ENCODE data around the gene CEP128. TPM values are rescaled to one million over a fixed set of nuclear protein-coding genes. Genes with fewer than 3 reads are reported as not detected.

CEP128 gene
- total and polyA plus RNA-seq, 7 donors, result 0.79 to 2.3 (median 1.8) TPM

DNA sequence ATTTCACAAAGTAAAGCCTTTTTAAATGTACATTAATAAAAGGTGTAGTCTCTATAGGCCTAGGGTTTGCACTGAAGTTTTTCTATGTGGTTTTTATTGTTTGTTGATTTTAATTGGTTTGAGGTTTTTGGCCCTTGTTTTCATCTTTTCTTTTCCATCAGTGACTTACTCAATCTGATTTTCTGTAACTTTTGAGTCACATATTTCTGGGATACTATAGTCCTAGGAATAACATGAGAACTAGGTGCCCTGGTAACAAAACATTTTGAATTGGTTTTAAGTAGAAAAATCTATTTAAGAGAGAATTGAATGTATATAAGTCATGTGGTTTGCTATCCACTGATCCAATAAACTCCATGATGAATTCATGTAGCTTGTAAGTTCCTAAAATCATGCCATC is 311.9 kb downstream of the CEP128 start:
- DNase-seq (no peak), ATAC-seq (no peak)
- no peak overlapping the region for H3K4me3 ChIP-seq
- no peaks in the 10 kb centered on the region for H3K36me3 ChIP-seq (ENCODE audit: insufficient read depth in 1 of 2, low read depth in 1 of 2)
- no peaks in the 10 kb centered on the region for H3K9me3 ChIP-seq
- H3K27me3 ChIP-seq (ENCODE audit: insufficient read depth in 3 of 3, low read length in 2 of 3), result no peaks in the 10 kb centered on the region
- TF ChIP-seq, protein P1, sequence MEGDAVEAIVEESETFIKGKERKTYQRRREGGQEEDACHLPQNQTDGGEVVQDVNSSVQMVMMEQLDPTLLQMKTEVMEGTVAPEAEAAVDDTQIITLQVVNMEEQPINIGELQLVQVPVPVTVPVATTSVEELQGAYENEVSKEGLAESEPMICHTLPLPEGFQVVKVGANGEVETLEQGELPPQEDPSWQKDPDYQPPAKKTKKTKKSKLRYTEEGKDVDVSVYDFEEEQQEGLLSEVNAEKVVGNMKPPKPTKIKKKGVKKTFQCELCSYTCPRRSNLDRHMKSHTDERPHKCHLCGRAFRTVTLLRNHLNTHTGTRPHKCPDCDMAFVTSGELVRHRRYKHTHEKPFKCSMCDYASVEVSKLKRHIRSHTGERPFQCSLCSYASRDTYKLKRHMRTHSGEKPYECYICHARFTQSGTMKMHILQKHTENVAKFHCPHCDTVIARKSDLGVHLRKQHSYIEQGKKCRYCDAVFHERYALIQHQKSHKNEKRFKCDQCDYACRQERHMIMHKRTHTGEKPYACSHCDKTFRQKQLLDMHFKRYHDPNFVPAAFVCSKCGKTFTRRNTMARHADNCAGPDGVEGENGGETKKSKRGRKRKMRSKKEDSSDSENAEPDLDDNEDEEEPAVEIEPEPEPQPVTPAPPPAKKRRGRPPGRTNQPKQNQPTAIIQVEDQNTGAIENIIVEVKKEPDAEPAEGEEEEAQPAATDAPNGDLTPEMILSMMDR (IDR thresholded peaks at IDR 0.05), result no peak
- intact Hi-C loops (cut with DNase I), result no loop called here
- H3K27ac ChIP-seq, result no peak overlapping the region
- H3K4me1 ChIP-seq, result no peaks in the 10 kb centered on the region

- DNase-seq, result no peak
- no peaks in the 10 kb centered on the region for H3K9me3 ChIP-seq
- no peak overlapping the region for H3K4me3 ChIP-seq
- 85 to 95% (median 89%) methylated on average over 6 of the region's 6 CpGs for WGBS, 3 donors
- no peak for ATAC-seq
- H3K27me3 ChIP-seq (ENCODE audit: insufficient read depth in 3 of 3, low read length in 2 of 3), result no peaks in the 10 kb centered on the region
- TF ChIP-seq, protein P1 (IDR thresholded peaks at IDR 0.05), result no peak
- H3K36me3 ChIP-seq (ENCODE audit: insufficient read depth in 1 of 2, low read depth in 1 of 2), result no peaks in the 10 kb centered on the region
- intact Hi-C loops (cut with DNase I), result no loop called here
- no peaks in the 10 kb centered on the region for H3K4me1 ChIP-seq
- H3K27ac ChIP-seq, result no peak overlapping the region
These were observed 313.0 kb downstream of the CEP128 start for GRCh38 chr14:80628547-80628946.

- ATAC-seq (no peak), DNase-seq (no peak)
- H3K4me1 ChIP-seq, result no peaks in the 10 kb centered on the region
- 92 to 94% (median 94%) methylated on average over 2 of the region's 2 CpGs for WGBS, 3 donors
- no peaks in the 10 kb centered on the region for H3K27me3 ChIP-seq (ENCODE audit: insufficient read depth in 3 of 3, low read length in 2 of 3)
- no peak overlapping the region for H3K4me3 ChIP-seq
- H3K9me3 ChIP-seq, result no peaks in the 10 kb centered on the region
- H3K27ac ChIP-seq, result no peak overlapping the region
- no peaks in the 10 kb centered on the region for H3K36me3 ChIP-seq (ENCODE audit: insufficient read depth in 1 of 2, low read depth in 1 of 2)
- TF ChIP-seq, protein P1 (IDR thresholded peaks at IDR 0.05), result no peak
- intact Hi-C loops (cut with DNase I), result no loop called here
These were observed 313.8 kb downstream of the CEP128 start for GRCh38 chr14:80627745-80628144.

GRCh38 chr14:80624581-80624980 is 317.0 kb downstream of the CEP128 start:
- no peak for DNase-seq
- Histone ChIP-seq H3K4me3 (no peak overlapping the region), H3K27me3 (ENCODE audit: insufficient read depth in 3 of 3, low read length in 2 of 3) (no peaks in the 10 kb centered on the region), H3K36me3 (ENCODE audit: insufficient read depth in 1 of 2, low read depth in 1 of 2) (no peaks in the 10 kb centered on the region), H3K27ac (no peak overlapping the region), H3K9me3 (no peaks in the 10 kb centered on the region), H3K4me1 (no peaks in the 10 kb centered on the region)
- WGBS, 3 donors, result 89 to 90% (median 90%) methylated on average over 1 of the region's 1 CpG
- ATAC-seq, result no peak
- TF ChIP-seq, protein P1 (IDR thresholded peaks at IDR 0.05), result no peak
- intact Hi-C loops (cut with DNase I), result no loop called here

GRCh38 chr14:80621701-80622100 is 319.8 kb downstream of the CEP128 start:
- Histone ChIP-seq H3K9me3 (no peaks in the 10 kb centered on the region), H3K27ac (no peak overlapping the region), H3K4me3 (no peak overlapping the region), H3K36me3 (ENCODE audit: insufficient read depth in 1 of 2, low read depth in 1 of 2) (no peaks in the 10 kb centered on the region), H3K4me1 (no peaks in the 10 kb centered on the region), H3K27me3 (ENCODE audit: insufficient read depth in 3 of 3, low read length in 2 of 3) (no peaks in the 10 kb centered on the region)
- WGBS, 3 donors, result 49 to 62% (median 56%) methylated on average over 3 of the region's 3 CpGs
- TF ChIP-seq, protein P1 (IDR thresholded peaks at IDR 0.05), result no peak
- DNase-seq (no peak), ATAC-seq (no peak)
- intact Hi-C loops (cut with DNase I), result no loop called here

Data from psoas muscle (tissue), 8 donors.